ENCODE results near the gene ADAM10.

The ADAM10 gene

DNA sequence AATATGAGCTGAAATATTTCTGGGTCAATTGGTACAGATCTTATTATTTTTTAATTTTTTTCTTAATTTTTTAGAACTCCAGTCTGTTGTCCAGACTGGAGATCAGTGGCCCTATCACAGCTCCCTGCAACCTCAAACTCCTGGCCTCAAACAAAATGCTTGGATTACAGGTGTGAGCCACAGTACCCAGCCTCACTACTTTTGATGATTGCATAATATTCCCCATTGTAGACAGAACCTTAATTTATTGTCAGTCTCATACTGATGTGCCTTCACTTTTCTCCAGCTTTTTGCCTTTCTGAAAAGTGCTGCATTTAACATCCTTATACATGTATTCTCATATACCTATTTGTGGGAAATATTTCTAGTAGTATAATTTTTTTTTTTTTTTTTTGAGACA lies 172.8 kb downstream of the ADAM10 start:
- in situ Hi-C loops (cut with HindIII; ENCODE audit: low sequenced_read_pairs), result no loop called here
- TF ChIP-seq, protein P1, sequence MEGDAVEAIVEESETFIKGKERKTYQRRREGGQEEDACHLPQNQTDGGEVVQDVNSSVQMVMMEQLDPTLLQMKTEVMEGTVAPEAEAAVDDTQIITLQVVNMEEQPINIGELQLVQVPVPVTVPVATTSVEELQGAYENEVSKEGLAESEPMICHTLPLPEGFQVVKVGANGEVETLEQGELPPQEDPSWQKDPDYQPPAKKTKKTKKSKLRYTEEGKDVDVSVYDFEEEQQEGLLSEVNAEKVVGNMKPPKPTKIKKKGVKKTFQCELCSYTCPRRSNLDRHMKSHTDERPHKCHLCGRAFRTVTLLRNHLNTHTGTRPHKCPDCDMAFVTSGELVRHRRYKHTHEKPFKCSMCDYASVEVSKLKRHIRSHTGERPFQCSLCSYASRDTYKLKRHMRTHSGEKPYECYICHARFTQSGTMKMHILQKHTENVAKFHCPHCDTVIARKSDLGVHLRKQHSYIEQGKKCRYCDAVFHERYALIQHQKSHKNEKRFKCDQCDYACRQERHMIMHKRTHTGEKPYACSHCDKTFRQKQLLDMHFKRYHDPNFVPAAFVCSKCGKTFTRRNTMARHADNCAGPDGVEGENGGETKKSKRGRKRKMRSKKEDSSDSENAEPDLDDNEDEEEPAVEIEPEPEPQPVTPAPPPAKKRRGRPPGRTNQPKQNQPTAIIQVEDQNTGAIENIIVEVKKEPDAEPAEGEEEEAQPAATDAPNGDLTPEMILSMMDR (IDR thresholded peaks at IDR 0.05; ENCODE audit: low read depth, low read length), result no peak
- DNase-seq (ENCODE audit: low read depth, low spot score), result no peak
- H3K4me3 ChIP-seq (ENCODE audit: low read depth, low read length), result no peak overlapping the region

DNA sequence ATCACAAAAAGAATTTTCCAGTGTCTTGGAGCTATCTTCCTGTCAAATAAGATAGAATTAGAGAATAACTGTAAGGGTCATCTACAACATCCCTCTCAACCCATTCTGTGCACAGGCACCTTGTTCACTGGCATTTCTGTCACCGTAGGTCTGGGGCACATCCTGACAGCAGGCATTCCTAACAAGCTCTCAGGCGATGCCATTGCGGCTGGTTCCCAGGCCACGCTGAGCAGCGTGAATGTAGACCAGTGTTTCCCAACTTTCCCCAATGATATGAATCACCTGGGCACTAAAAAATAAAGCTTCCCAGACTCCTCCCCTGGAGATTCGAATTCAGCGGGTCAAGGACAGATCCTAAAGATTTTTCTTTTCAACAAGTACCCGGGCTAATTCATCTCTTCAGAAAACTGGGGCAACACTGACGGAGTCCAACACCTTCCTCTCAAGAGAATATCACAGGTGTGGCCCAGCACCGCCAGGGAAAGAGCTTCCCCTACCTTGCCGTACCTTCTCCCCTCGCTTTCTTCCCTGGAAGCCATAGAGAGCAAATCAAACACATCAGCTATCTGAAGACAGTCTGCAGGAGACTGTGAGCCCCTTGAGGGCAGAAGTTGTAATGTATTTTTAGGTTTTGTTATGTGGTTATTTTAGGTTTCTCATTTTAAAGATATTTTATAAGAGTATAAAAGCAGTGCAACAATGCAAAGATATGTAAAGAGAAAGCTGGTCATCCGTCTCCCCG lies 174.3 kb downstream of the ADAM10 start:
- DNase-seq (ENCODE audit: low read depth, low spot score), result no peak
- H3K4me3 ChIP-seq (ENCODE audit: low read depth, low read length), result no peak overlapping the region
- in situ Hi-C loops (cut with HindIII; ENCODE audit: low sequenced_read_pairs), result no loop called here
- TF ChIP-seq, protein P1 (IDR thresholded peaks at IDR 0.05; ENCODE audit: low read depth, low read length), result no peak

DNA sequence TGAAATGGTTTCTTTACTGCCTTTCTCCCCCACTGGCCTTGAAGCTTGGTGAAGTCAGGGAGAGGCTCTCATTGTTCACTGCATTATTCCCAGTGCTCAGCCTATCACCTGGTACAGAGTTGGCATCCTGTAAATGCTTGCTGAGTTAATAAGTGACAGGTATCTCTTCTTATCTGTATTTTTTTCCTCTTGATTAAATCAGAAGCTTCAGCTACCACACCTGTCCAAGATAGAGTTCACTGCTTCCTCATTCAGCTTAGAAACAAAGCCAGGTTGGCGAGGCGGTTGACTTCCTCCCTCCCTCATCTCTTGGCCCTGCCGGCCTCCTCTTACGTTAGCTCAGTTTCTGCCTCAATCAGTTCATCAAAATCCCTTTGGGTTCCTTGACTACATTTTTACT lies 174.9 kb downstream of the ADAM10 start:
- TF ChIP-seq, protein P1 (IDR thresholded peaks at IDR 0.05; ENCODE audit: low read depth, low read length), result no peak
- H3K4me3 ChIP-seq (ENCODE audit: low read depth, low read length), result no peak overlapping the region
- in situ Hi-C loops (cut with HindIII; ENCODE audit: low sequenced_read_pairs), result no loop called here

DNA sequence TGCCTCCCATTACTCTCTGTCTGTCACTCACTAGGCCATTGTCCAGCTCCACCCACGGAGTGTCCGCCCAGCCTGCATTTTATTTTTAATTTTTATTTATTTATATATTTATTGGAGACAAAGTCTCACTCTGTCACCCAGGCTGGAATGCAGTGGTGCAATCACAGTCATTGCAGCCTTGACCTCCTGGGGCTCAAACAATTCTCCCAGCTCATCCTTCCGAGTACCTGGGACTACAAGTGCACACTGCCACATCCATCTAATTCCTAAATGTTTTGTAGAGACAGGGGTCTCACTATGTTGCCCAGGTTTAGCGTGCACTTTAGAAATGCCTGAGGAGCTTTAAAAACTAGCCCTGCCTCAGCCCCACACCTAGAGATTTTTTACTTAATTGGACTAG lies 176.2 kb downstream of the ADAM10 start:
- TF ChIP-seq, protein P1 (IDR thresholded peaks at IDR 0.05; ENCODE audit: low read depth, low read length), result no peak
- in situ Hi-C loops (cut with HindIII; ENCODE audit: low sequenced_read_pairs), result no loop called here
- no peak overlapping the region for H3K4me3 ChIP-seq (ENCODE audit: low read depth, low read length)
- no peak for DNase-seq (ENCODE audit: low read depth, low spot score)

More for the DNA sequence above, 174.9 kb downstream of the ADAM10 start:
- no peak for DNase-seq (ENCODE audit: low read depth, low spot score)

DNA sequence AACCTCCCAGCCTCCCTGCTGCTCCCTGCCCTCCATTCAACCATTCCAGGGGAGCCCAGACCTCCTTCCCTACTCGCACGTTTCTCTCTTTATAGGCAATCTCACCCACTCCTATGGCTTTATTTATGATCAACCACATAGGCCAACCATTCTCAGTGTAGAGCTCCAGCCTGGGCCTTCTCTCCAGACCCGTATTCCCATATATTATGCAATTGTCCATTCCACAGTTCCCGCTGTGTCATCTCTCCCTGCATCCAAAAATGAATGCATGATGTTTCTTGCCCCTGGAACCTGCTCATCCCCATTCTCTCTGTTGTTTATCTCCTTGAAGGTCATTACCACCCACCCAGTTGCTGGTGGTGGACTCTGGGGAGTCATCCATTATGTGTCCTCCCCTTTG lies 177.0 kb downstream of the ADAM10 start:
- in situ Hi-C loops (cut with HindIII; ENCODE audit: low sequenced_read_pairs), result no loop called here
- TF ChIP-seq, protein P1 (IDR thresholded peaks at IDR 0.05; ENCODE audit: low read depth, low read length), result no peak

DNA sequence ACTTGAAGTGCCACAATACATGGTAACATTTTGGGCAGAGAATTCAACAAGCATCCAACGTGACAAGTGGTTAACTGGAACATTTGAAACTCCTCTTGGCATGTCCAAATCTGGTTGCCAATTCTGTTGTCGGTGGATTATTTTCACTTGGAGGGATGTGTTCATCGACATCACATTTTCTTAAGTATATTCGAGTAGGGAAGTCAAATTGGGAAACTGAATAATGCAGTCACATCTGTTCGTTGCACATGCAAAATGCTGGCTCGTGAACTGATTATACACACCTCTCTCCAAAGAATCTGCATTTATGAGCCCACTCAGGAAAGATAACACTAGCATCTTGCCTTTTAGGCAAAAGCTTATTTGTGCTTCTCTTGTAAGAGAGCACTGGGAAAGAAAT lies 178.0 kb downstream of the ADAM10 start:
- TF ChIP-seq, protein P1 (IDR thresholded peaks at IDR 0.05; ENCODE audit: low read depth, low read length), result no peak
- in situ Hi-C loops (cut with HindIII; ENCODE audit: low sequenced_read_pairs), result no loop called here
- H3K4me3 ChIP-seq (ENCODE audit: low read depth, low read length), result no peak overlapping the region
- no peak for DNase-seq (ENCODE audit: low read depth, low spot score)

More for the DNA sequence above, 177.0 kb downstream of the ADAM10 start:
- H3K4me3 ChIP-seq (ENCODE audit: low read depth, low read length), result no peak overlapping the region
- no peak for DNase-seq (ENCODE audit: low read depth, low spot score)

All from astrocyte of the spinal cord (primary cell).